ENCODE data around the gene CTIF. TPM values are rescaled to one million over a fixed set of nuclear protein-coding genes. Genes with fewer than 3 reads are reported as not detected.

Gene CTIF
- total RNA-seq, 2 donors from 2014 or later: 6.1 to 7.3 TPM

- Mint-ChIP-seq H3K27ac (no peak overlapping the region), H3K36me3 (ENCODE audit: low read depth) (no peaks in the 10 kb centered on the region), H3K4me1 (no peaks in the 10 kb centered on the region), H3K4me3 (no peak overlapping the region), H3K27me3 (no peaks in the 10 kb centered on the region)
- DNase-seq: no peak
- H3K9me3 ChIP-seq (ENCODE audit: control insufficient read depth, low read length, poor library complexity, severe bottlenecking): no peaks in the 10 kb centered on the region
- no peak for ATAC-seq
These were observed 364.2 kb downstream of the CTIF start for GRCh38 chr18:48902856-48903601.

DNA sequence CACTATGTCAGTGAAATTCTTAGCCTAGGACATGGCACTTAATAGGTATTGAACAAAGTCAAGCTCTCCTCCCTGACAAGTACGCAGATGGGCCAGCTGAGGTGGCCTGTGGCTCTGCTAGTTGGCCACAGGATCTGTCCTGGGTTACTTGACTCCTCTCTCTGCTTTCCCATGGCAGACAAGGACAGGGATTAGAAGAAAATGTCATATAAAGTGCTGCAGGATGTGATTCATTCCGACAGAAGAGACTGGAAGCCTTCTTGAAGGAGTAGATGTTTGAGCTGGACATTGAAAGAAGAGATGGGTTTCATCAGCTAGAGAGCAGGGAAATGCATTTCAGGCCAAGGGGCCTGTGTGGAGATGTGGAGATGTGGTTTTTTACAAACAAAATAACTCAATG lies 365.3 kb downstream of the CTIF start:
- ATAC-seq: no peak
- Mint-ChIP-seq H3K27ac (no peak overlapping the region), H3K36me3 (ENCODE audit: low read depth) (no peaks in the 10 kb centered on the region), H3K4me1 (peaks cover 3% of the 10 kb centered on the region), H3K4me3 (no peak overlapping the region), H3K27me3 (no peaks in the 10 kb centered on the region)
- H3K9me3 ChIP-seq (ENCODE audit: control insufficient read depth, low read length, poor library complexity, severe bottlenecking): no peaks in the 10 kb centered on the region
- DNase-seq: no peak

- H3K36me3 Mint-ChIP-seq (ENCODE audit: low read depth): no peaks in the 10 kb centered on the region
- DNase-seq (no peak), ATAC-seq (no peak)
- H3K9me3 ChIP-seq (ENCODE audit: control insufficient read depth, low read length, poor library complexity, severe bottlenecking): no peaks in the 10 kb centered on the region
- H3K4me3 Mint-ChIP-seq: no peak overlapping the region
- H3K27ac Mint-ChIP-seq: no peak overlapping the region
- H3K4me1 Mint-ChIP-seq: peaks cover 9% of the 10 kb centered on the region
- no peaks in the 10 kb centered on the region for H3K27me3 Mint-ChIP-seq
These were observed 366.1 kb downstream of the CTIF start for GRCh38 chr18:48904847-48905394.

GRCh38 chr18:48905513-48905912 lies 366.7 kb downstream of the CTIF start:
- no peaks in the 10 kb centered on the region for H3K27me3 Mint-ChIP-seq
- ATAC-seq: no peak
- no peak for DNase-seq
- H3K4me1 Mint-ChIP-seq: peaks cover 10% of the 10 kb centered on the region
- no peaks in the 10 kb centered on the region for H3K9me3 ChIP-seq (ENCODE audit: control insufficient read depth, low read length, poor library complexity, severe bottlenecking)
- no peak overlapping the region for H3K27ac Mint-ChIP-seq
- no peak overlapping the region for H3K4me3 Mint-ChIP-seq
- no peaks in the 10 kb centered on the region for H3K36me3 Mint-ChIP-seq (ENCODE audit: low read depth)

DNA sequence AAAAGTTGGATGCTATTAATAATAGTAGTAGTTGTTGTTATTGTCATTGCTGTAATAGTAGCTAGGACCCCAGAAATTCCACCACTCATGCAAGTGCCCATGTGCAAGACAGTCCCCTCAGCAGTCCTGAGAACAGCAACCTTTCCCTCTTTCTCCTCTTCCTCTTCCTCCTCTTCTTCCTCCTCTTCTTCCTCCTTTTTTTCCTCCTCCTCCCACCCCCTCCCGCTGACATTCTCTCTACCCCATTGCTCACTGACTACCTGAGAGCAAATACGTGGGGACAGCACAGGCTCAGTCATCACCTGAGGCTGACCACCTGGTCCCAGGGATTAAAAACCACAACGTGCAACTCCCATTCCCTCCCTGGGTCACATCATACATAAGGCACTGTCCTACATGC lies 370.1 kb downstream of the CTIF start:
- Mint-ChIP-seq H3K4me3 (peak overlapping the region; percentile 7), H3K27me3 (no peaks in the 10 kb centered on the region), H3K36me3 (ENCODE audit: low read depth) (no peaks in the 10 kb centered on the region), H3K27ac (no peak overlapping the region), H3K4me1 (peaks cover 19% of the 10 kb centered on the region)
- H3K9me3 ChIP-seq (ENCODE audit: control insufficient read depth, low read length, poor library complexity, severe bottlenecking): no peaks in the 10 kb centered on the region
- DNase-seq (no peak), ATAC-seq (no peak)

DNA sequence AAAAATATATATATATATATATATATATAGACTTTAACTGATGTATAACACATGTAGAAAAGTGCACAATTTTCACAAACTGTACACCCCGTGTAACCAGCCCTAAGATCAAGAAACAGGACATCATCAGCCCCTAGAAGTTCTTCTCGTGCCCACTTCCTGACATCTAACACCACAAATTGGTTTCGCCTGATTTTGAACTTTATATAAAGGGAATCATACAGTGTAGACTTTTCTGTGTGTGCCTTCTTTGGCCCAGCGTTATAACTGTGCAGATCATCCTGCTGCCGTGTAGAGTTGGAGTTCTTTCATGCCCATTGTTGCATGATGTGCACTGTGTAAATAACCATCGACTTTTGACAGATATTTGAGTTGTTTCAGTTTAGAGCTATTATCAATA lies 370.9 kb downstream of the CTIF start:
- H3K27ac Mint-ChIP-seq: no peak overlapping the region
- DNase-seq (no peak), ATAC-seq (peak; percentile 55)
- H3K27me3 Mint-ChIP-seq: no peaks in the 10 kb centered on the region
- H3K4me1 Mint-ChIP-seq: peaks cover 21% of the 10 kb centered on the region
- H3K4me3 Mint-ChIP-seq: no peak overlapping the region
- no peaks in the 10 kb centered on the region for H3K36me3 Mint-ChIP-seq (ENCODE audit: low read depth)
- no peaks in the 10 kb centered on the region for H3K9me3 ChIP-seq (ENCODE audit: control insufficient read depth, low read length, poor library complexity, severe bottlenecking)

- Mint-ChIP-seq H3K36me3 (ENCODE audit: low read depth) (no peaks in the 10 kb centered on the region), H3K27ac (no peak overlapping the region), H3K4me1 (peaks cover 26% of the 10 kb centered on the region), H3K27me3 (no peaks in the 10 kb centered on the region), H3K4me3 (no peak overlapping the region)
- DNase-seq (no peak), ATAC-seq (no peak)
- no peaks in the 10 kb centered on the region for H3K9me3 ChIP-seq (ENCODE audit: control insufficient read depth, low read length, poor library complexity, severe bottlenecking)
These were observed 372.2 kb downstream of the CTIF start for GRCh38 chr18:48910972-48911545.

Other genes with a start within 250 kb of the CTIF start
- under 1 TPM in 1 of 2 donors, not detected in 1; 0.07 TPM for gene ZBTB7C, start 129.6 kb upstream of the CTIF start, total RNA-seq

Measured in T-helper 17 cell (primary cell).